Suprapubic skin (tissue), 4 donors: ENCODE results near the gene PTPRD. TPM values are rescaled to one million over a fixed set of nuclear protein-coding genes. Genes with fewer than 3 reads are reported as not detected.
"Not testable (repeated sequence)": the region's sequence is repeated elsewhere in the genome, so short reads cannot be mapped to it uniquely, and the experiment has no call there.

Experiments
- DNase-seq, 2 donors: peaks; one replicate each; pipeline ENCODE4 v3.0.0-alpha.2; 2019; ENCODE audit warnings: low spot score in 2 of 2
- H3K27ac ChIP-seq: fragments of 200-600 bp; sonication (generic); one replicate; pipeline ENCODE4 v1.5.1; 2019
- H3K27me3 ChIP-seq: fragments of 200-600 bp; sonication (generic); one replicate; pipeline ENCODE4 v1.5.1; 2019
- H3K36me3 ChIP-seq: fragments of 200-600 bp; sonication (generic); one replicate; pipeline ENCODE4 v1.5.1; 2019
- H3K4me1 ChIP-seq: fragments of 200-600 bp; sonication (generic); one replicate; pipeline ENCODE4 v1.5.1; 2019
- H3K4me3 ChIP-seq: fragments of 200-600 bp; sonication (generic); one replicate; pipeline ENCODE4 v1.5.1; 2019; ENCODE audit warnings: mild to moderate bottlenecking
- H3K9me3 ChIP-seq: fragments of 200-600 bp; sonication (generic); one replicate; pipeline ENCODE4 v1.5.1; 2019
- EP300 ChIP-seq: sonication (generic); formaldehyde crosslinking; IDR thresholded peaks from one replicate; pipeline ENCODE4 v1.6.1; 2017; ENCODE audit warnings: antibody characterized with exemption
- POLR2A ChIP-seq, 2 donors: fragments of 450-650 bp; IDR thresholded peaks; one replicate each; pipeline ENCODE4 v1.6.1; 2017; ENCODE audit warnings: antibody characterized with exemption in 2 of 2, mild to moderate bottlenecking in 2 of 2, moderate library complexity in 2 of 2
- POLR2AphosphoS5 ChIP-seq, 3 donors: sonication (generic); formaldehyde crosslinking; IDR thresholded peaks; one replicate each; pipeline ENCODE4 v1.6.1; 2017; ENCODE audit warnings: antibody characterized with exemption in 3 of 3
- WGBS: methylation state at CpG from one replicate; pipeline ENCODE4 v1.1.5; 2018; 5-methylcytosine and 5-hydroxymethylcytosine counted together
- total RNA-seq, 4 donors: library from RNA; depleted of rRNA; stranded (reverse); fragments of >200 nt; gene quantifications; one replicate each; pipeline ENCODE4 v1.1.0, GENCODE V29; 2016
- TF ChIP-seq, protein P1 (sequence below), 2 donors: fragments of 200-600 bp in 1 of 2; fragments of 450-650 bp in 1 of 2; sonication (generic) in 1 of 2; IDR thresholded peaks; one replicate each; pipeline ENCODE4 v1.5.1; 2016 to 2019; ENCODE audit warnings: antibody characterized with exemption in 2 of 2, mild to moderate bottlenecking in 1 of 2, moderate library complexity in 1 of 2

The PTPRD gene
- total RNA-seq, 4 donors from 2014 or later: 0.49 to 3.3 (median 2.5) TPM

DNA sequence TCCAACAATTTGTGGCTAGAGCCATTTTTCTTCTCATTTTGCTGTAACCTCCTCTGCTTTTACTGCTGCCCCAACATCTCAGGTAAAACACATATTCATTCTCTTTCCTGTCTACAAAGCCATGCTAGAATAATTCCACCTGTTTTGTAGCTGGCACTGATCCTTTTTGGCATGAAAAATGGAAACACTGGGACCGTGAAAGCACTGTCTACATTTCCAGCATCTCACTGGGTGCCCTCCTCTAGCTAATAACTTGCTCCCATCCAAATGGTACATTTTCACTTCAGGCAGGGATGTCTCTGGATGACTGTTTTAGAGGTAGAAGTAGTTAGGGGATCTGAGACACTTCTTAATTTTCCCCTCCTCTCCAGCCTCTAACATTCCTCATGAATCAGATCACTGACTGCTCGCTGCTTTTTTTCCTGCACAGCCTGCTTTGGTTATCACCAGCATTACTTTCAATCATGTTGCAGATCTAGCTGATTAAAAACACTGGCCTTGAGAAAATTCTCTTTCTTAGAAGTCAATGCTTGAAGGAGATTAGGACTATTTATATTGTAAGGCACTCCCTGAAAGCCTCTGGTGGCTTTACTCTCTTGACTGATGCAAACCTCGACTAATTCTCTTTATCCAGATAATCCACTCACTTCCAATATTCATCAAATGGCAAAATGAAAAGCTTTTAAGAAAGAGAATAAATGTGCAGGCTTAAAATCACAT, 1500.6 kb downstream of the PTPRD start:
- TF ChIP-seq POLR2AphosphoS5 (IDR thresholded peaks at IDR 0.05) (no peak), POLR2A (IDR thresholded peaks at IDR 0.05) (no peak)
- no peaks in the 10 kb centered on the region for H3K4me1 ChIP-seq
- no peak overlapping the region for H3K27ac ChIP-seq
- no peak overlapping the region for H3K4me3 ChIP-seq
- H3K9me3 ChIP-seq: no peaks in the 10 kb centered on the region
- H3K27me3 ChIP-seq: no peaks in the 10 kb centered on the region
- DNase-seq: no peak
- WGBS: 33% methylated on average over 3 of the region's 3 CpGs
- H3K36me3 ChIP-seq: no peaks in the 10 kb centered on the region

DNA sequence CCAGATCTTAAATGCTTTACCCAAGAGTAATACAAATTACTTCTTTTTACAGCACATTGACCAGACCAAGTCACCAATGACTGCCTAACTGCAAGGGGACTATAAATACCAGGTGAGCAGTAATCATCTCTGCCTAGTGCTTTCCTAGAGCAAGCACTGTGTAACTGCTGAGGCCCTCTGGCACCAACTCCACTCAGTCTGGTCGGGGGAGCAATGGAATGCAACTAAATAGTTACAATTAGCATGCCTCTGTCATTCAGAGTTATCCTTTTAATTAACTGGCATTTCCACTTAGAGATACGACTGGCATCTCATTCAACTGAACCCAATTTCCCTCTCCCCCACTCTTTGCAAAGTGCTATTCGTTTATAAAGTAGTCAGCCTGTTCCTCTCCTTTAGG, 1504.2 kb downstream of the PTPRD start:
- no peaks in the 10 kb centered on the region for H3K4me1 ChIP-seq
- no peak for DNase-seq
- H3K27me3 ChIP-seq: no peaks in the 10 kb centered on the region
- H3K9me3 ChIP-seq: no peaks in the 10 kb centered on the region
- no peak overlapping the region for H3K4me3 ChIP-seq
- no peak overlapping the region for H3K27ac ChIP-seq
- TF ChIP-seq, protein P1, sequence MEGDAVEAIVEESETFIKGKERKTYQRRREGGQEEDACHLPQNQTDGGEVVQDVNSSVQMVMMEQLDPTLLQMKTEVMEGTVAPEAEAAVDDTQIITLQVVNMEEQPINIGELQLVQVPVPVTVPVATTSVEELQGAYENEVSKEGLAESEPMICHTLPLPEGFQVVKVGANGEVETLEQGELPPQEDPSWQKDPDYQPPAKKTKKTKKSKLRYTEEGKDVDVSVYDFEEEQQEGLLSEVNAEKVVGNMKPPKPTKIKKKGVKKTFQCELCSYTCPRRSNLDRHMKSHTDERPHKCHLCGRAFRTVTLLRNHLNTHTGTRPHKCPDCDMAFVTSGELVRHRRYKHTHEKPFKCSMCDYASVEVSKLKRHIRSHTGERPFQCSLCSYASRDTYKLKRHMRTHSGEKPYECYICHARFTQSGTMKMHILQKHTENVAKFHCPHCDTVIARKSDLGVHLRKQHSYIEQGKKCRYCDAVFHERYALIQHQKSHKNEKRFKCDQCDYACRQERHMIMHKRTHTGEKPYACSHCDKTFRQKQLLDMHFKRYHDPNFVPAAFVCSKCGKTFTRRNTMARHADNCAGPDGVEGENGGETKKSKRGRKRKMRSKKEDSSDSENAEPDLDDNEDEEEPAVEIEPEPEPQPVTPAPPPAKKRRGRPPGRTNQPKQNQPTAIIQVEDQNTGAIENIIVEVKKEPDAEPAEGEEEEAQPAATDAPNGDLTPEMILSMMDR (IDR thresholded peaks at IDR 0.05): no peak
- no peak for TF ChIP-seq POLR2AphosphoS5 (IDR thresholded peaks at IDR 0.05)
- no peak for TF ChIP-seq POLR2A (IDR thresholded peaks at IDR 0.05)
- TF ChIP-seq EP300: no peak
- WGBS: 12% methylated on average over 3 of the region's 3 CpGs
- H3K36me3 ChIP-seq: no peaks in the 10 kb centered on the region

DNA sequence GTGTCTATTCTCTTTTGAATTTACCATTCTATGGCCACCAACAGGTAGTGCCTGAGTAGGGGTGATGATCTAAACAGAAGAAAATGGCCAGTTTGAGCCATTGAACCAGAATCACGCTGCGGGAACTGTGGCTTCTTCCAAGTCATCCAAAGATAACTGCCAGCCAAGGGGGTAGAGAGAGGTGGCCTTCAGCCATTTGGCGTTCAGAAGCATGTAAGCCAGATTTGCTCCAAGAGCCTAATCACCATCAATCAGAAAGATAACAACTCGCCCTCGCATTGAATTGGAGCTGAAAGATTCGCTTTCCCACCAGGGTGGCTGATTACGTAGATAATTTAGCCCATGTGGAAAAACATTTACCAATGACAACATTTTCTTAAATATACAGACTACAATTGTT, 1510.5 kb downstream of the PTPRD start:
- WGBS: 27% methylated on average over 7 of the region's 7 CpGs
- Histone ChIP-seq H3K4me3 (no peak overlapping the region), H3K36me3 (no peaks in the 10 kb centered on the region), H3K27me3 (no peaks in the 10 kb centered on the region), H3K27ac (no peak overlapping the region), H3K4me1 (no peaks in the 10 kb centered on the region), H3K9me3 (no peaks in the 10 kb centered on the region)
- TF ChIP-seq POLR2A (IDR thresholded peaks at IDR 0.05) (no peak), POLR2AphosphoS5 (IDR thresholded peaks at IDR 0.05) (no peak), EP300 (no peak)
- TF ChIP-seq, protein P1 (IDR thresholded peaks at IDR 0.05): no peak
- no peak for DNase-seq

DNA sequence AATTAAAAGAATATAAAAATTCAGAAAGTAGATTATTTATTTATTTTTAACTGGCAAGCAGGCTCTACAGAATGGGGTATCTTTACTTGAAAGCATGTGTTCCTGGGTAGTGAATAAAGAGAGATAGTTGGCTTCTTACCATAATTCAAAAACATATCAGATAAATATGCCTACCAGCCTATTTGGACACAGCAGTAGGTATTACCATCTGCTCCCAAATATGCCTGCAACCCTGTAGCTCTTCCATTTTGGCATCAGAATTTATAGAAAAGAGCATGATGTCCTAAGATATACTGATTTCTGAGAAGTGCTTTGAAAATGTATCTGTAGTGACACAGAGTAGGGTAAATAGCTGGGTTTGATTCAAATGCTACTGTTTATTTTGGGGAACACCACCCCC, 1512.7 kb downstream of the PTPRD start:
- no peak for TF ChIP-seq EP300
- H3K4me3 ChIP-seq: no peak overlapping the region
- no peak for DNase-seq
- no peaks in the 10 kb centered on the region for H3K4me1 ChIP-seq
- H3K9me3 ChIP-seq: no peaks in the 10 kb centered on the region
- H3K27me3 ChIP-seq: no peaks in the 10 kb centered on the region
- H3K36me3 ChIP-seq: no peaks in the 10 kb centered on the region
- no peak overlapping the region for H3K27ac ChIP-seq

DNA sequence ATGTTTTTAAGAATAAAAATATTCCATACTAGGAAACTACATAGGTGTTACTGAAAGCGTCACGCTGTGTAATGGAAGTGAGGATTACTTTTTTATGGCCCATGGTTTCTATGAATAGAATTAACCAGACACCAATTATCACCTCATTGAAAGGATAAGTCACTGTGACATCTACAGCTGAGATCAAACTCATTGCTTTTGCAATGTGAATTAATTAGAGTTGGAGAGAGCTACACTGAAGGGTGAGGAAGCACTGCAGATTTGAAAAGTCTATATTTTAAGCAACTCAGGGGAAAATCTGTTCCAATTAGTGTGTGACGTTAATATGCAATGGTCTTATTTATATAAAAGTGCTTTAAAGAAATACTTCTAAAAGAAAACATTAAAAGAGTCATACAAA, 1513.2 kb downstream of the PTPRD start:
- H3K27ac ChIP-seq: no peak overlapping the region
- no peak for TF ChIP-seq POLR2AphosphoS5 (IDR thresholded peaks at IDR 0.05)
- TF ChIP-seq, protein P1 (IDR thresholded peaks at IDR 0.05): no peak
- TF ChIP-seq EP300: no peak
- no peak for TF ChIP-seq POLR2A (IDR thresholded peaks at IDR 0.05)
- no peak for DNase-seq
- no peaks in the 10 kb centered on the region for H3K27me3 ChIP-seq
- no peaks in the 10 kb centered on the region for H3K4me1 ChIP-seq
- H3K4me3 ChIP-seq: no peak overlapping the region
- no peaks in the 10 kb centered on the region for H3K36me3 ChIP-seq
- WGBS: 78% methylated on average over 3 of the region's 3 CpGs
- H3K9me3 ChIP-seq: no peaks in the 10 kb centered on the region

DNA sequence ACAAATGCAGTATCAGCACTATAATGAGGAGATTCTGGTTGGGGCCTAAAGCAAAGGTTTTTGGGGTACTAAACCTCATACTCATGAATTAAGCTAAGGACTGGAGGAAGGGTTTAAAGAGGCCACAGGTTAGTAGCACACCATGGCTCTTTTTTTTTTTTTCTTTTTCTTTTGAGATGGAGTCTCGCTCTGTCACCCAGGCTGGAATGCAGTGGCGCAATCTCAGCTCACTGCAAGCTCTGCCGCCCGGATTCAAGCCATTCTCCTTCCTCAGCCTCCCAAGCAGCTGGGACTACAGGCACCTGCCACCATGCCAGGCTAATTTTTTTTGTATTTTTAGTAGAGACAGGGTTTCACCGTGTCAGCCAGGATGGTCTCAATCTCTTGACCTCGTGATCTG, 1515.5 kb downstream of the PTPRD start:
- H3K9me3 ChIP-seq, H3K4me3 ChIP-seq, DNase-seq, H3K36me3 ChIP-seq, H3K27ac ChIP-seq, H3K27me3 ChIP-seq, H3K4me1 ChIP-seq: not testable (repeated sequence)
- WGBS: 90% methylated on average over 6 of the region's 6 CpGs

DNA sequence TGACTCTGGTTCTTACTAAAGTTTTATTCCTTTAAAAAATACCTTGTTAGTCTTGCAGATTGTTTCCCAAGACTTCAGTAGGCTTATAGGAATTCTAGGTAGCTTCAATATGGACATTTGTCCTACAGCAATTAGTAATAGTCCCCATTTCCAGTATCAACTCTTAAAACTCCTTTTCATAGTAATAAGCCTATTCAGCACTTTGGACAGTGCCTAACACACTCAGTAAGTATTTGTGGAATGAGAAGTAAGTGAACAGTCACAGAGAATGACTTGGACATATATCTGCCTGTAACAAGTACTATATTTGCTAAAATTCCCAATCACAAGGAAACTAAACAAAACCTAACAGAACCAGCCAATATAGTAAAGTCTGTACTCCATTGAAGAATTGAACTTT, 1521.4 kb downstream of the PTPRD start:
- no peaks in the 10 kb centered on the region for H3K36me3 ChIP-seq
- H3K9me3 ChIP-seq: no peaks in the 10 kb centered on the region
- TF ChIP-seq POLR2A (IDR thresholded peaks at IDR 0.05) (no peak), EP300 (no peak), POLR2AphosphoS5 (IDR thresholded peaks at IDR 0.05) (no peak)
- TF ChIP-seq, protein P1 (IDR thresholded peaks at IDR 0.05): no peak
- no peak for DNase-seq
- no peak overlapping the region for H3K4me3 ChIP-seq
- no peaks in the 10 kb centered on the region for H3K4me1 ChIP-seq
- no peaks in the 10 kb centered on the region for H3K27me3 ChIP-seq
- no peak overlapping the region for H3K27ac ChIP-seq
